Epidermal melanocyte (primary cell): Measurements from ENCODE around the gene PPP1R3G.
"Not testable (repeated sequence)": the region's sequence is repeated elsewhere in the genome, so short reads cannot be mapped to it uniquely, and the experiment has no call there.

Experiments
- DNase-seq: peaks from one replicate; pipeline ENCODE4 v3.0.0; 2011; ENCODE audit warnings: low spot score; ENCODE audit not compliant: insufficient read length

The PPP1R3G gene

GRCh38 chr6:5119090-5119951 lies 34.2 kb downstream of the PPP1R3G start:
- no peak for DNase-seq

DNA sequence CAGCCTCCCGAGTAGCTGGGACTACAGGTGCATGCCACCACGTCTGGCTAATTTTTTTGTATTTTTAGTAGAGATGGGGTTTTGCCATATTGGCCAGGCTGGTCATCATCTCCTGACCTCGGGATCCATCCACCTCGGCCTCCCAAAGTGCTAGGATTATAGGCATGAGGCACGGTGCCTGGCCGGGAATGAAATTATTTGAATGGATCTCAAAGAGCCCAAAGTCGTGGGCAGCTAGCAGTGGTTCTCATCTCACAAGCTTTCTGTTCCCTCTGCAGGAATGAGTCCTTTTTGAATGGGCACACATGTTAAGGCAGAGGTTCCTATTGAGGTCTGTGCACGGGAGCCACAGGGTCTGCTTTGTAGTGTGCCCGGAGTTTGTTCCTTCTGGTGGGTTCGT lies 34.9 kb downstream of the PPP1R3G start:
- no peak for DNase-seq

DNA sequence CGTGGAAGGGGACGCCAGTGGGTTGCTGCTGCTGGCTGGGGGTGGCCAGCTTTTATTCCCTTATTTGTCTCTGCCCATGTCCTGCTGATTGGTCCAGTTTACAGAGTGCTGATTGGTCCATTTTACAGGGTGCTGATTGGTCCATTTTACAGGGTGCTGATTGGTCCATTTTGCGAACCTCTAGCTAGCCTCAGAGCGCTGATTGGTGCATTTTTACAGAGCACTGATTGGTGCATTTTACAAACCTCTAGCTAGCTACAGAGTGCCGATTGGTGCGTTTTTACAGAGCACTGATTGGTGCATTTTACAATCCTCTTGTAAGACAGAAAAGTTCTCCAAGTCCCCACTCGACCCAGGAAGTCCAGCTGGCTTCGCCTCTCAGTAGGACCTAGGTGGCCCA lies 35.4 kb downstream of the PPP1R3G start:
- DNase-seq, result not testable (repeated sequence)

GRCh38 chr6:5121479-5121878 lies 36.3 kb downstream of the PPP1R3G start:
- no peak for DNase-seq

GRCh38 chr6:5121956-5122355 lies 36.8 kb downstream of the PPP1R3G start:
- no peak for DNase-seq

DNA sequence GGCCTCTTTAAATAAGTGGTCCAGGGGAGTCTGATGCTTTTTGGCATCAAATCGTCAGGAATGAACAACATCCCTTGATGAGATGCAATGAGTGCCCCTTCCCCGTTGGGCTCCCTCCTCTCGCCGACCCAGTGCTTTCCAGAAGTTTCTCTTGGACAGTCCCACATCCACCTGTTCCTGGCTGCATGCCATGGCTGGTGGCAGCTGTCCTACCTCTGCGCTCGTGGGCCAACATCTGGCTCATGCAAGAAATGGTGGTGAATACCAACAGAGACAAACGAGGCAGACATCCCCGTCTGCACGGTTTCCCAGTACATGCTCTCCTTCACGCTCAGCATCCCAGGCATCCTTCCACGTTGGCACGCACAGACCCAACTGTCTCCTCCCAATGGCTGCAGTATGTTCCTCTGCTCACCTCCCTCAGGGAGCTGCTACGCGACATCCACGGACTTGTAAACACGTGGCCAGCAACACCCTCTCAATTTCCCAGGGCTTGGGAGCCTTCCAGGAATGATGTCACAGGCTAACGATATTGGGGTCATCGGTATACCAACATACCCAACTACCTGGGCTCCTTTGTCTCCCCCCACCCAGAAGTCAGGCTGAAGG lies 37.5 kb downstream of the PPP1R3G start:
- no peak for DNase-seq

GRCh38 chr6:5123296-5124143 lies 38.4 kb downstream of the PPP1R3G start:
- no peak for DNase-seq

- DNase-seq, result no peak
These were observed 39.4 kb downstream of the PPP1R3G start for GRCh38 chr6:5124526-5124925.

- DNase-seq, result no peak
These were observed 40.2 kb downstream of the PPP1R3G start for GRCh38 chr6:5125152-5126006.

GRCh38 chr6:5126214-5126613 lies 41.1 kb downstream of the PPP1R3G start:
- DNase-seq, result no peak

GRCh38 chr6:5127106-5127687 lies 42.1 kb downstream of the PPP1R3G start:
- no peak for DNase-seq

DNA sequence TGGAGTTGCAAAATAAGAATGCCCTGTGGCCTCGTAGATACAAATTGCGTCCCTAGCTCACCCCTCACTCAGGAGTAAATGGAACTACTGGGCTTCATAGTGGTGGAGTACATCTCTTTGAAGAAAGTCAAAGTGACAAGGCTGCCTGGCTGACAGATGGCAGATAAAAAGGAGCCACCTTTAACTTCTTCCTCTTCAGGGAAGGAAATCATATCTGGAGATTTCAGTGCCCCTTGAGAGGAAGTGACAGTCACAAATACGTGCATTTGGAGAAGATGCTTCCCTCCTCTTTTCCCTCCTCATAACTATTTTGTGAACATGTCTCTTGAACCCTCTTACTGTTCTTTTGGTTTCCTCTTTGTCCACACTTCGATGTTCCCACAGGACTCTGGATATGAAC lies 43.2 kb downstream of the PPP1R3G start:
- no peak for DNase-seq

DNA sequence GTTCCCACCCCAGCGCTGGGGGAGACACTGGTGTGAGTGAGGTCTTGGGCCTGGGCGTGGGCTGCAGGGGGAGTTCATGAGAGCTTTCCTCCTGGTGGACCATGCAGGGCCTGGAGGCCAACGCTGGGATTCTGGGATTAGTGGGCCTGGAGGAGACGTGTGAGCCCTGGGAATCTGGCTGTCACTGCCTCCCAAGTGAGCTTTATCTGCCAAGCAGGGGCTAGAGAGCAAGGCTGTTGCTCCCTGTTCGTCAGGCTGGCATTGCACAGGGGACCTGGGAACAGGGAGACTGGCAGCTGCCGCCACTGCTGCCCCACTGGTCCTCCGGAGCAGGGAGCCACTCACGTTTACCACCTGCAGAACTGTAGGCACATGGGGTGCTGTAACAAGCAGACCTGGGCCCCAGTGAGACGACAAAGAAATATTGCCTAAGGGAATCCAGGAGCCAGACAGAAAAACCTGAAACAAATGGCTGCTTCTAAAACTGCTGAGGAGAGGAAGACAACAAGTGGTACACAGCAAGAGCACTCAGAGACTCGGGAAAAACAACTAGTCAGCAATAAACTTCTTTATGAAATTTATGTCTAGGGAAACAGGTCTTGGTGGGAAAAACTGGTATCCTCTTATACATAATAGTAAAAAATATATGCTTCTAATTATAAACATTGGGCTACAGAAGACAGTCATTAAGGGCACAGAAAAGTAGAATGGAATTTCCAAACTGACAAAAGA lies 45.2 kb downstream of the PPP1R3G start:
- no peak for DNase-seq

DNA sequence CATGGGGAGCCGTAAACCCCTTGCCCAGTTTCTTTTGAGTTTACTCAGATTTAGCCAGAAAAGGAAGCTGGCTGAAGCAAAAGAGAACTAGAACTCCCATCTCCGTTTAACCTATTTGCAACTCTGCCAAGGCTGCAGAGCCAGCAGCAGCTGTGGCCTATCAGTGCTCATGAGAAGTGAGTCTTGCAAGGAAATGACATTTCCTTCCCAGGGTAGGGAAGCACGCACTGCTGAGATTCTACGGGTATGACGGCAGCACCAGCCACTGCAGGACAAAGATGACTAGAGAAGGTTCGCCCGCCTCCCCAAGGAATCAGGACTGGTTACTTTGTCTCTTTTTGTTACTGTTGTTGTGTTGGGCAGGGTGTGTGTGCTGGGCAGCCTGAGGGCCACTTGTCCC lies 47.6 kb downstream of the PPP1R3G start:
- no peak for DNase-seq

DNA sequence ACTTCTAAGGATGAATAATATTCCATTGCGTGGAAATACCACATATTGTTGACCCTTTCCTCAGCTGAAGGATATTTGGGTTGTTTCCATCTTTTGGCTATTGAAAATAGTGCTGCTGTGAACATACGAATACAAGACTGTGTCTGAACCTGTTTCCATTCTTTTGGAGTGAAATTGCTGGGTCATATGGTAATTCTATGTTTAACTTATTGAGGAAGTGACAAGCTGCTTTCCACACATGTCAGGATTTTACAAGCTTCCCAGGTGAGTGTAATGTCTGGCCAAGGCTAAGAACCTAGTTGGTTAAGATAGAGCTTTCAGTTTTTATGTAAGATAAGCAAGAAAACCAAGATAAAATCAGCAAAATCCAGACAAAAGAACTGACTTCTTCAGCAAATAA lies 48.8 kb downstream of the PPP1R3G start:
- no peak for DNase-seq

GRCh38 chr6:5135788-5136376 lies 50.7 kb downstream of the PPP1R3G start:
- DNase-seq, result no peak

GRCh38 chr6:5136851-5137250 lies 51.7 kb downstream of the PPP1R3G start:
- no peak for DNase-seq
